K562 (cell line): ENCODE measurements around the gene TACC3. TPM values are rescaled to one million over a fixed set of nuclear protein-coding genes. Genes with fewer than 3 reads are reported as not detected.

Source experiments
- FOXA3 ChIP-seq, 2 experiments: fragments of 450-650 bp in 1 of 2; sonication (generic) in 1 of 2; formaldehyde crosslinking; IDR thresholded peaks in 1 of 2; conservative IDR thresholded peaks in 1 of 2; 2 replicates each; pipeline versions ENCODE4 v1.4.0 to v1.8.0; 2020 to 2022; ENCODE audit warnings: mild to moderate bottlenecking in 2 of 2, missing genetic modification reagents in 1 of 2
- HDAC3 ChIP-seq: fragments of 450-650 bp; IDR thresholded peaks from 2 replicates; pipeline ENCODE4 v1.6.1; 2018; ENCODE audit warnings: borderline replicate concordance, mild to moderate bottlenecking, moderate library complexity; ENCODE audit not compliant: partially characterized antibody
- L3MBTL2 ChIP-seq: fragments of 450-650 bp; IDR thresholded peaks from 2 replicates; pipeline ENCODE4 v1.6.1; 2016; ENCODE audit warnings: mild to moderate bottlenecking, moderate library complexity
- MAFG ChIP-seq: fragments of 450-650 bp; conservative IDR thresholded peaks from 2 replicates; pipeline ENCODE4 v1.6.1; 2016; ENCODE audit warnings: missing genetic modification characterization, missing compliant biosample characterization
- MAZ ChIP-seq, 2 experiments: fragments of 450-650 bp in 1 of 2; sonication (generic) in 1 of 2; formaldehyde crosslinking; IDR thresholded peaks in 1 of 2; conservative IDR thresholded peaks in 1 of 2; 2 replicates each; pipeline versions ENCODE4 v1.4.0 to v1.5.0; 2020; ENCODE audit warnings: mild to moderate bottlenecking in 1 of 2, missing genetic modification reagents in 1 of 2
- PHF8 ChIP-seq: fragments of 200-600 bp; sonication (generic); IDR thresholded peaks from 2 replicates; pipeline ENCODE4 v1.6.1; 2012; ENCODE audit warnings: mixed run types, mild to moderate bottlenecking, inconsistent platforms, low read length, moderate library complexity, borderline replicate concordance
- SMARCA4 ChIP-seq: fragments of 450-650 bp; IDR thresholded peaks from 2 replicates; pipeline ENCODE4 v1.6.1; 2016
- ZKSCAN3 ChIP-seq: fragments of 250-450 bp; sonication (Bioruptor Pico); IDR thresholded peaks from 2 replicates; pipeline ENCODE4 v1.4.0; 2020
- ZNF3 ChIP-seq: fragments of 250-450 bp; sonication (Bioruptor Pico); IDR thresholded peaks from 2 replicates; pipeline ENCODE4 v1.5.0; 2021; ENCODE audit warnings: mild to moderate bottlenecking, moderate library complexity
- ZNF57 ChIP-seq: fragments of 450-650 bp; formaldehyde crosslinking; IDR thresholded peaks from 2 replicates; pipeline ENCODE4 v1.4.0; 2020; ENCODE audit warnings: mild to moderate bottlenecking, moderate library complexity
- ZNF717 ChIP-seq: fragments of 250-450 bp; sonication (Bioruptor Pico); IDR thresholded peaks from 2 replicates; pipeline ENCODE4 v1.5.0; 2021
- ZNF76 ChIP-seq: fragments of 250-450 bp; sonication (Bioruptor Pico); IDR thresholded peaks from 2 replicates; pipeline ENCODE4 v1.4.0; 2020; ENCODE audit warnings: mild to moderate bottlenecking, moderate library complexity, borderline replicate concordance
- polyA plus RNA-seq, 8 experiments: library from polyadenylated mRNA; depleted of rRNA in 4 of 8; stranded (reverse) in 5 of 8; unstranded in 3 of 8; fragments of >200 nt; fragmentation: Nextera tagmentation in 2 of 8; fragmentation: Illumina TruSeq in 1 of 8; extraction: Ambion mirVana in 2 of 8; extraction: Trizol in 1 of 8; gene quantifications; 2 replicates each; pipeline versions ENCODE4 v1.2.1 to v1.2.3, GENCODE V29; 2011 to 2014; ENCODE audit warnings: inconsistent platforms in 1 of 8, missing spikeins in 1 of 8
- total RNA-seq, 7 experiments: library from RNA; depleted of rRNA in 6 of 7; stranded (reverse); fragments of >200 nt in 6 of 7; fragmentation: Illumina TruSeq in 2 of 7; extraction: Trizol in 2 of 7; gene quantifications; 2 replicates each; pipeline versions ENCODE4 v1.2.1 to v1.2.3, GENCODE V29; 2011 to 2021; ENCODE audit warnings: low replicate concordance in 1 of 7
- TF ChIP-seq, protein P1 (sequence below), 3 experiments: IDR thresholded peaks in 2 of 3; conservative IDR thresholded peaks in 1 of 3; 2 replicates each; pipeline ENCODE4 v1.5.1; 2011 to 2012; ENCODE audit warnings: low read length in 3 of 3, mild to moderate bottlenecking in 3 of 3, control low read depth in 2 of 3, improper control_type of control experiment in 1 of 3, inconsistent platforms in 1 of 3, low read depth in 1 of 3, mixed read lengths in 1 of 3, moderate library complexity in 1 of 3; ENCODE audit not compliant: insufficient read depth in 2 of 3
- TF ChIP-seq, protein P2 (sequence below): sonication (generic); formaldehyde crosslinking; IDR thresholded peaks from 2 replicates; pipeline ENCODE4 v1.8.0; 2022; ENCODE audit warnings: mild to moderate bottlenecking, low read depth, missing genetic modification reagents
- TF ChIP-seq, protein P3 (sequence below), 2 experiments: fragments of 450-650 bp in 1 of 2; IDR thresholded peaks; 2 replicates each; pipeline ENCODE4 v1.6.1; 2011 to 2017; ENCODE audit warnings: low read depth in 2 of 2, antibody characterized with exemption in 1 of 2, borderline replicate concordance in 1 of 2, low read length in 1 of 2, mild to moderate bottlenecking in 1 of 2, mixed read lengths in 1 of 2; ENCODE audit not compliant: control insufficient read depth in 1 of 2
- TF ChIP-seq, protein P4 (sequence below): sonication (generic); formaldehyde crosslinking; IDR thresholded peaks from 2 replicates; pipeline ENCODE4 v1.8.0; 2023; ENCODE audit warnings: mild to moderate bottlenecking, missing genetic modification reagents

The TACC3 gene
- total and polyA plus RNA-seq, 9 of the 15 experiments (the other 6 are each of a cell fraction or from before 2014, with no cell fraction given): 1.9 to 122 (median 55.6) TPM

DNA sequence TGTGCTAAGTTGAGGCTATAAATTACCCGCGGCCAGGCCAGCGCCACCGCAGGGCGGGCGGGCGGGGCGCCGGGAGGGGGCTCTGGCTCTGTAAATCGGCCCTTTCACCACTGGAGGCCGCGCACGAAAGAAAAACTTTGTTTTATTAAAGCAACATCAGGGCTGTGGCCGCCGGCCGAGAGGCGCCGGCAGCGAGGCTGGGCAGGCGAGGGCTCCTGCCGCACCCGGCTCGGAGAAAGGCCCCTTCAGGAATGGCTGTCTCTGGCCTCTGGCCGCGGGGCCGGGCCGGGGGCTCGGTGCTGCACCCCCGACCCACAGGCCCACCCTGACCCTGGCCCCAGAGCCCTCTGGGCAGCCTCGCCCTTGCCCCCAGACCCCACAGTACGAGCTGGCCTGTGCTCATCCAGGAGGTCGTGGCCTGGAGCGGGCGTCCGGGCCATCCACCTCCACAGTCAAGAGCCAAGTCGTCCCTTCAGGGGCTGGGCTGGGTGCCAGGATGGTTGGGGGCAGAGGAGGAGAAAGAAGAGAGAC is 42.3 kb downstream of the TACC3 start (continued):
- TF ChIP-seq SMARCA4: no peak
- peak; percentile 23; the same call in 1 of the 2 replicates for TF ChIP-seq PHF8
- TF ChIP-seq, protein P1, sequence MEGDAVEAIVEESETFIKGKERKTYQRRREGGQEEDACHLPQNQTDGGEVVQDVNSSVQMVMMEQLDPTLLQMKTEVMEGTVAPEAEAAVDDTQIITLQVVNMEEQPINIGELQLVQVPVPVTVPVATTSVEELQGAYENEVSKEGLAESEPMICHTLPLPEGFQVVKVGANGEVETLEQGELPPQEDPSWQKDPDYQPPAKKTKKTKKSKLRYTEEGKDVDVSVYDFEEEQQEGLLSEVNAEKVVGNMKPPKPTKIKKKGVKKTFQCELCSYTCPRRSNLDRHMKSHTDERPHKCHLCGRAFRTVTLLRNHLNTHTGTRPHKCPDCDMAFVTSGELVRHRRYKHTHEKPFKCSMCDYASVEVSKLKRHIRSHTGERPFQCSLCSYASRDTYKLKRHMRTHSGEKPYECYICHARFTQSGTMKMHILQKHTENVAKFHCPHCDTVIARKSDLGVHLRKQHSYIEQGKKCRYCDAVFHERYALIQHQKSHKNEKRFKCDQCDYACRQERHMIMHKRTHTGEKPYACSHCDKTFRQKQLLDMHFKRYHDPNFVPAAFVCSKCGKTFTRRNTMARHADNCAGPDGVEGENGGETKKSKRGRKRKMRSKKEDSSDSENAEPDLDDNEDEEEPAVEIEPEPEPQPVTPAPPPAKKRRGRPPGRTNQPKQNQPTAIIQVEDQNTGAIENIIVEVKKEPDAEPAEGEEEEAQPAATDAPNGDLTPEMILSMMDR (IDR thresholded peaks at IDR 0.05 in 2 of 3, conservative IDR thresholded peaks at IDR 0.05 in 1 of 3; ENCODE audit: insufficient read depth in 2 of 3, low read depth in 1 of 3, low read length in 3 of 3): peak; percentile 20 to 59 (median 34); a peak in 4 of 6 replicates
- TF ChIP-seq, protein P2, sequence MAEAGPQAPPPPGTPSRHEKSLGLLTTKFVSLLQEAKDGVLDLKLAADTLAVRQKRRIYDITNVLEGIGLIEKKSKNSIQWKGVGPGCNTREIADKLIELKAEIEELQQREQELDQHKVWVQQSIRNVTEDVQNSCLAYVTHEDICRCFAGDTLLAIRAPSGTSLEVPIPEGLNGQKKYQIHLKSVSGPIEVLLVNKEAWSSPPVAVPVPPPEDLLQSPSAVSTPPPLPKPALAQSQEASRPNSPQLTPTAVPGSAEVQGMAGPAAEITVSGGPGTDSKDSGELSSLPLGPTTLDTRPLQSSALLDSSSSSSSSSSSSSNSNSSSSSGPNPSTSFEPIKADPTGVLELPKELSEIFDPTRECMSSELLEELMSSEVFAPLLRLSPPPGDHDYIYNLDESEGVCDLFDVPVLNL: 0 out of 2 replicates have a peak, but pooled peaks have one; percentile 38
- no peak for TF ChIP-seq ZKSCAN3 (CRISPR knock-in tag)
- no peak for TF ChIP-seq L3MBTL2
- no peak for TF ChIP-seq ZNF57 (CRISPR knock-in tag)
- TF ChIP-seq FOXA3 (CRISPR knock-in tag; conservative IDR thresholded peaks at IDR 0.05 in 1 of 2, IDR thresholded peaks at IDR 0.05 in 1 of 2): no peak
- TF ChIP-seq, protein P3, sequence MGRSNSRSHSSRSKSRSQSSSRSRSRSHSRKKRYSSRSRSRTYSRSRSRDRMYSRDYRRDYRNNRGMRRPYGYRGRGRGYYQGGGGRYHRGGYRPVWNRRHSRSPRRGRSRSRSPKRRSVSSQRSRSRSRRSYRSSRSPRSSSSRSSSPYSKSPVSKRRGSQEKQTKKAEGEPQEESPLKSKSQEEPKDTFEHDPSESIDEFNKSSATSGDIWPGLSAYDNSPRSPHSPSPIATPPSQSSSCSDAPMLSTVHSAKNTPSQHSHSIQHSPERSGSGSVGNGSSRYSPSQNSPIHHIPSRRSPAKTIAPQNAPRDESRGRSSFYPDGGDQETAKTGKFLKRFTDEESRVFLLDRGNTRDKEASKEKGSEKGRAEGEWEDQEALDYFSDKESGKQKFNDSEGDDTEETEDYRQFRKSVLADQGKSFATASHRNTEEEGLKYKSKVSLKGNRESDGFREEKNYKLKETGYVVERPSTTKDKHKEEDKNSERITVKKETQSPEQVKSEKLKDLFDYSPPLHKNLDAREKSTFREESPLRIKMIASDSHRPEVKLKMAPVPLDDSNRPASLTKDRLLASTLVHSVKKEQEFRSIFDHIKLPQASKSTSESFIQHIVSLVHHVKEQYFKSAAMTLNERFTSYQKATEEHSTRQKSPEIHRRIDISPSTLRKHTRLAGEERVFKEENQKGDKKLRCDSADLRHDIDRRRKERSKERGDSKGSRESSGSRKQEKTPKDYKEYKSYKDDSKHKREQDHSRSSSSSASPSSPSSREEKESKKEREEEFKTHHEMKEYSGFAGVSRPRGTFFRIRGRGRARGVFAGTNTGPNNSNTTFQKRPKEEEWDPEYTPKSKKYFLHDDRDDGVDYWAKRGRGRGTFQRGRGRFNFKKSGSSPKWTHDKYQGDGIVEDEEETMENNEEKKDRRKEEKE (IDR thresholded peaks at IDR 0.05; ENCODE audit: borderline replicate concordance in 1 of 2, control insufficient read depth in 1 of 2, low read depth in 2 of 2, low read length in 1 of 2): no peak
- no peak for TF ChIP-seq HDAC3
- no peak for TF ChIP-seq MAFG (tag)
- no peak for TF ChIP-seq ZNF3 (CRISPR knock-in tag)
- no peak for TF ChIP-seq ZNF76
- 0 out of 4 replicates have a peak, but pooled peaks of 1 of the 2 experiments have one; percentile 34 for TF ChIP-seq MAZ (CRISPR knock-in tag; conservative IDR thresholded peaks at IDR 0.05 in 1 of 2, IDR thresholded peaks at IDR 0.05 in 1 of 2)
- TF ChIP-seq, protein P4, sequence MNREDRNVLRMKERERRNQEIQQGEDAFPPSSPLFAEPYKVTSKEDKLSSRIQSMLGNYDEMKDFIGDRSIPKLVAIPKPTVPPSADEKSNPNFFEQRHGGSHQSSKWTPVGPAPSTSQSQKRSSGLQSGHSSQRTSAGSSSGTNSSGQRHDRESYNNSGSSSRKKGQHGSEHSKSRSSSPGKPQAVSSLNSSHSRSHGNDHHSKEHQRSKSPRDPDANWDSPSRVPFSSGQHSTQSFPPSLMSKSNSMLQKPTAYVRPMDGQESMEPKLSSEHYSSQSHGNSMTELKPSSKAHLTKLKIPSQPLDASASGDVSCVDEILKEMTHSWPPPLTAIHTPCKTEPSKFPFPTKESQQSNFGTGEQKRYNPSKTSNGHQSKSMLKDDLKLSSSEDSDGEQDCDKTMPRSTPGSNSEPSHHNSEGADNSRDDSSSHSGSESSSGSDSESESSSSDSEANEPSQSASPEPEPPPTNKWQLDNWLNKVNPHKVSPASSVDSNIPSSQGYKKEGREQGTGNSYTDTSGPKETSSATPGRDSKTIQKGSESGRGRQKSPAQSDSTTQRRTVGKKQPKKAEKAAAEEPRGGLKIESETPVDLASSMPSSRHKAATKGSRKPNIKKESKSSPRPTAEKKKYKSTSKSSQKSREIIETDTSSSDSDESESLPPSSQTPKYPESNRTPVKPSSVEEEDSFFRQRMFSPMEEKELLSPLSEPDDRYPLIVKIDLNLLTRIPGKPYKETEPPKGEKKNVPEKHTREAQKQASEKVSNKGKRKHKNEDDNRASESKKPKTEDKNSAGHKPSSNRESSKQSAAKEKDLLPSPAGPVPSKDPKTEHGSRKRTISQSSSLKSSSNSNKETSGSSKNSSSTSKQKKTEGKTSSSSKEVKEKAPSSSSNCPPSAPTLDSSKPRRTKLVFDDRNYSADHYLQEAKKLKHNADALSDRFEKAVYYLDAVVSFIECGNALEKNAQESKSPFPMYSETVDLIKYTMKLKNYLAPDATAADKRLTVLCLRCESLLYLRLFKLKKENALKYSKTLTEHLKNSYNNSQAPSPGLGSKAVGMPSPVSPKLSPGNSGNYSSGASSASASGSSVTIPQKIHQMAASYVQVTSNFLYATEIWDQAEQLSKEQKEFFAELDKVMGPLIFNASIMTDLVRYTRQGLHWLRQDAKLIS (CRISPR knock-in tag): no peak
- TF ChIP-seq ZNF717 (CRISPR knock-in tag): no peak
